Skeletal muscle satellite cell (primary cell): ENCODE results near the gene YIPF1.

Source experiments
- H3K27me3 ChIP-seq: 2 replicates; pipeline ENCODE4 v1.7.0; 2013; ENCODE audit warnings: low read length; ENCODE audit not compliant: control insufficient read depth, insufficient read depth
- H3K36me3 ChIP-seq: 2 replicates; pipeline ENCODE4 v1.7.0; 2013; ENCODE audit warnings: mild to moderate bottlenecking, control low read depth, low read length; ENCODE audit not compliant: insufficient read depth
- H3K4me1 ChIP-seq: 2 replicates; pipeline ENCODE4 v1.7.0; 2013; ENCODE audit warnings: low read length; ENCODE audit not compliant: control insufficient read depth, insufficient read depth
- H3K4me2 ChIP-seq: 2 replicates; pipeline ENCODE4 v1.7.0; 2013; ENCODE audit warnings: mild to moderate bottlenecking, low read length
- H3K4me3 ChIP-seq: 2 replicates; pipeline ENCODE4 v1.7.0; 2013; ENCODE audit warnings: low read length
- H3K9ac ChIP-seq: 2 replicates; pipeline ENCODE4 v1.7.0; 2013; ENCODE audit warnings: mild to moderate bottlenecking, low read depth, low read length, moderate library complexity
- H3K9me3 ChIP-seq: replicated peaks from 2 replicates; pipeline ENCODE4 v1.7.0; 2013; ENCODE audit warnings: mild to moderate bottlenecking, control low read depth, low read length

The YIPF1 gene

DNA sequence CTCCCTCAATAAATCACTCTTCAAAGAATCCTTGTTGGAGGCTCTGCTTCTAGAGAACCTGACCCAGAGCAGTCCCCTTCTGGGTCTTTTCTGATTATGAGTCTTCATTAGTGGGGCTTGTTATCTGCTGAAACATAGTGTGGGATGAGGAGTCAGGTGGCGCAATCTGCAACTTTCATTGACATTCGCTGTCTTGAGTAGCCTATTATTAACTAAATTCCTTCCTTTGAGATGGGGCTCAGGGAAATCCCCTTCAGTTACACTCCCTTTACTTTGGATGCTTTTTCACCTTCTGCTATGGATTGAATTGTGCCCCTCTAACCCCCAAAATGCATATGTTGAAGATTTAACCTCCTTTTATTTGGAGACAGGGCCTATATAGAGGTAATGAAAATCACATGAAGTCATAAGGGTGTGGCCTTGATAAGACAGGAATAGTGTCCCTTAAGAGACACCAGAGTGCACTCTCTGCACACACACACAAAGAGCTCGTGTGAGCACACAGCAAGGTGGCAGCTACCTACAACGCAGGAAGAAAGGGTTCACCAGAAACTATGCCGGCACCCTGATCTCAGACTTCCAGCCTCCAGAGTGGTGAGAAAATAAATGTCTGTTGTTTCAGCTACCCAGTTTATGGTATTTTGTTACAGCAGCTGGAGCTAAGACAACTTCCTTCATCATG is 23.9 kb upstream of the YIPF1 start:
- Histone ChIP-seq H3K4me3 (no peak overlapping the region), H3K27me3 (no peaks in the 10 kb centered on the region), H3K4me2 (no peak overlapping the region), H3K4me1 (no peaks in the 10 kb centered on the region), H3K9me3 (no peaks in the 10 kb centered on the region), H3K9ac (no peak overlapping the region), H3K36me3 (peaks cover 10% of the 10 kb centered on the region)

DNA sequence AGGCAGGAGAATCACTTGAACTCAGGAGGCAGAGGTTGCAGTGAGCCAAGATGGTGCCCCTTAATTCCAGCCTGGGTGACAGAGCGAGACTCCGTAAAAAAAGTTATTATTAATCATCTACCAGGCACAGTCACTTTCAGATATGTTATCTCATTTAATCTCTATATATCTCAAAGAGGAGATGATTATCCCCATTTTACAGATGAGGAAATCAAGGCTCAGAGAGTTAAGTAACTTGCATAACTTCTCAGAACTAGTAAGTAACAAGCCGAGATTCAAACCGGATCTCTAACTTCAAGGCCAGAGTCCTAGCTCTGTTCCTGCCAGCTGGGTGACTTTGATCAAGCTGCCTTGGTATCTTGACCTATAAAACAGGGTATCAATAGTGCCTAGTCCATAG is 21.8 kb upstream of the YIPF1 start:
- H3K4me3 ChIP-seq = no peak overlapping the region
- H3K4me1 ChIP-seq = no peaks in the 10 kb centered on the region
- H3K9me3 ChIP-seq = no peaks in the 10 kb centered on the region
- H3K9ac ChIP-seq = no peak overlapping the region
- H3K4me2 ChIP-seq = no peak overlapping the region
- no peaks in the 10 kb centered on the region for H3K27me3 ChIP-seq
- peaks cover 7% of the 10 kb centered on the region for H3K36me3 ChIP-seq

- Histone ChIP-seq H3K36me3 (peaks cover 7% of the 10 kb centered on the region), H3K27me3 (no peaks in the 10 kb centered on the region), H3K4me3 (no peak overlapping the region), H3K9me3 (no peaks in the 10 kb centered on the region), H3K4me1 (no peaks in the 10 kb centered on the region), H3K9ac (no peak overlapping the region), H3K4me2 (no peak overlapping the region)
Measured at GRCh38 chr1:53909946-53910345, 20.3 kb upstream of the YIPF1 start.

DNA sequence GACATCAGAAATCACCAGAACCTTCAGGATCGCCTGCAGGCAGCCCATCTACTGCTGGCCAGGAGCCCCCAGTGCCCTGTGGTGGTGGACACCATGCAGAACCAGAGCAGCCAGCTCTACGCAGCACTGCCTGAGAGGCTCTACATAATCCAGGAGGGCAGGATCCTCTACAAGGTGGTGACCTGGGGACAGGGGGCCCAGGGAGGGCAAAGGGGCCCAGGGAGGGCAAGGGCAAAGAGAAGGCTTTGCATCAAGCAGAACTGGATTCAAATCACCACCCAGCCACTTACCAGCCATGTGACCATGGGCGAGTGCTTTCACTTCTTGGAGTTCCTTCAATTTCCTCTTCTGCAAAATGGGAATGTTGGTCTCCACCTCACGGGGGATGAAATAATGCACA is 16.5 kb upstream of the YIPF1 start:
- Histone ChIP-seq H3K9me3 (no peaks in the 10 kb centered on the region), H3K9ac (no peak overlapping the region), H3K4me1 (no peaks in the 10 kb centered on the region), H3K4me2 (no peak overlapping the region), H3K27me3 (no peaks in the 10 kb centered on the region), H3K36me3 (no peaks in the 10 kb centered on the region), H3K4me3 (no peak overlapping the region)

- Histone ChIP-seq H3K36me3 (no peaks in the 10 kb centered on the region), H3K4me3 (no peak overlapping the region), H3K9ac (no peak overlapping the region), H3K4me2 (no peak overlapping the region), H3K9me3 (no peaks in the 10 kb centered on the region), H3K4me1 (no peaks in the 10 kb centered on the region), H3K27me3 (no peaks in the 10 kb centered on the region)
Measured at GRCh38 chr1:53905509-53905908, 15.9 kb upstream of the YIPF1 start.

DNA sequence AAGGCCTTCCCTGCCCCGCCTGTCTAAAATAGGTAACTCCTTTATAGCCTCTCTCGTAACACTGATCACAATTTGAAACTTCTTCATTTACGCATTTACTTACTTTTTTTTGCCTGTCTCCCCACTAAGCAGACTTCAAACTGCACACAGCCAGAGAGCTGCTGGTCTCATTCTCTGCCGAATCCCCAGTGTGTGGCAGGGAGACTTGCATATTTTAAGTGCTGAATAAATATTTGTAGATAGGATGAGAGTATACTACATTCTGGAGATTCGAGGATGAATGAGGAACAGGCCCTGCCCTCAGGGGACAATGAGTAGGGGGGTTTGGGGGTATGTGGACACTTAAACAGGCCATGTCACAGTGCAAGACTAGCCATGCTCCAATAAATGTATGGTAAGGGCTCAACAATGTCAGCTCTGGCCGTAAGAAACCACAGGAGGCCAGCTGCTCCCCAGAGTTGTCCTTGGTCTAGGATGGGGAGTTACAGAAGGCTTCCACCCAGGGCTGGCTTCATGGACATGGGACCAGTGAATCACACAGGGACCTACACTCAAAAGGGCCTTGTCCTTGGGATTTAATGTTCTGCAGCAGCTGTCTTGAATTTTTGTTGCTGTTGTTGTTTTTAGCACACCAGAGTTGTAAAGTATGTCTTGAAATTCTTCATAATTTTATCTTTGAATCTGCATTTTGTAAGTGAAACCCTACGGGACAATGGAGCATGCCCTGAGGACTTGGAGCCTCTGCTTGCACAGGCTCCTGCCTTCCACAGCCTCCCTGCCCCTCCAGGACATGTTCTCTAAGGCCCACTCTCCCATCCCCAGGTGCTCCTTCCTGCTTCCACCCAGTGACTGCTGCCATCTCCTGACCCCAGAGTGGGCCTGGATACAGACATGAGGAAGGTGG is 12.9 kb upstream of the YIPF1 start:
- Histone ChIP-seq H3K9me3 (no peaks in the 10 kb centered on the region), H3K4me1 (no peaks in the 10 kb centered on the region), H3K36me3 (no peaks in the 10 kb centered on the region), H3K4me2 (no peak overlapping the region), H3K4me3 (no peak overlapping the region), H3K9ac (no peak overlapping the region), H3K27me3 (no peaks in the 10 kb centered on the region)

GRCh38 chr1:53899708-53900107 is 10.1 kb upstream of the YIPF1 start:
- Histone ChIP-seq H3K36me3 (no peaks in the 10 kb centered on the region), H3K4me3 (no peak overlapping the region), H3K4me2 (no peak overlapping the region), H3K9me3 (no peaks in the 10 kb centered on the region), H3K27me3 (no peaks in the 10 kb centered on the region), H3K4me1 (peaks cover 10% of the 10 kb centered on the region), H3K9ac (no peak overlapping the region)

- Histone ChIP-seq H3K36me3 (no peaks in the 10 kb centered on the region), H3K4me2 (no peak overlapping the region), H3K4me1 (peaks cover 10% of the 10 kb centered on the region), H3K4me3 (no peak overlapping the region), H3K9ac (no peak overlapping the region), H3K27me3 (no peaks in the 10 kb centered on the region), H3K9me3 (no peaks in the 10 kb centered on the region)
Measured at GRCh38 chr1:53899206-53899628, 9.6 kb upstream of the YIPF1 start.

DNA sequence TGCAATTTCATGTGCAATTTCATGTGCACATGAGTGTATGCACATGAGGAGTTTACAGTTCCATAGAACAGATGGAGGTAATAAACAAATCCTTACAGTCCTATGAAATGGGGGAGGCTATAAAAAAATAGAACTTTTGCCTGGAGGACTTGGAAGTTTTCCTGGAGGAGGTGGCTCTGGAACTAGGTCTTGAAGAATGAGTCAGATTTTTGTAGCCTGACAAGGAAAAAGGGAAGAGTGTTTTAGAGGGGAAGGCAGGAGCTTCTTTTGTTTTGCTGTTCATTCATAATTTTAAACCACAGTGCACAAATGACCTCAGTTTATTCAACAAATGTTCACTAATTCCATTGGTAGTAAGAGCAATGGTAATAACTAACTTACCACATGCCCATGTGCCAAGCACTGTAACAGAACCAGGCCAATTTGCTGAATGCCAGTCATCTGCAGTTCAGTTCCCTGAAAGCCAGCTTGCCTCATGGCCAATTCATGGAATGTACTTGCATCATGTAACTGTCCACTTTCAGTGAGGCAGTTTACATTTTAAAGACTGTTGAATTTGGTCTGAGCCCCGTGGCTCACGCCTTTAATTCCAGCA is 7.1 kb upstream of the YIPF1 start:
- H3K4me1 ChIP-seq = peaks cover 10% of the 10 kb centered on the region
- H3K4me2 ChIP-seq = peak overlapping the region; percentile 10
- no peak overlapping the region for H3K9ac ChIP-seq
- H3K9me3 ChIP-seq = no peaks in the 10 kb centered on the region
- H3K4me3 ChIP-seq = no peak overlapping the region
- no peaks in the 10 kb centered on the region for H3K27me3 ChIP-seq
- no peaks in the 10 kb centered on the region for H3K36me3 ChIP-seq

GRCh38 chr1:53895421-53895820 is 5.8 kb upstream of the YIPF1 start:
- no peaks in the 10 kb centered on the region for H3K9me3 ChIP-seq
- H3K4me1 ChIP-seq = peaks cover 12% of the 10 kb centered on the region
- no peaks in the 10 kb centered on the region for H3K27me3 ChIP-seq
- no peak overlapping the region for H3K4me2 ChIP-seq
- no peak overlapping the region for H3K9ac ChIP-seq
- no peak overlapping the region for H3K4me3 ChIP-seq
- no peaks in the 10 kb centered on the region for H3K36me3 ChIP-seq

DNA sequence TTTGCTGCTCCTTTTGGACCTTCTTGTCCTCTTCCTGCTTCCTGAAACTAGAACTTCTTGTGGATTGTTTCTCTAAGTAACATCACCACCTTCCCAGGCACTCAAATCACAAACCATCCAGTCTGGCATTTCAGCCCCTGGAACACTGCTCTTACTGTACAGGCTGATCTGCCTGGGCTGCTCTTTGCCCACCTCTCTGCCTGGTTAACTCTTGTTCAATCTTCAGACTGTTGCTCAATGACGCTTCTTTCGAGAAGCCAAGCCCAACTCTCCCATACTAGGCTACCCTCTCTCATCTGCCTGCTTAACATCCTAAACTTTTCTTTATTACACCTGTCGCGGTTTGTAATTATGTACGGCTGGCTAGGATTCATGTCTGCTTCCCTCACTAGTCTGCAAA is 5.0 kb upstream of the YIPF1 start:
- Histone ChIP-seq H3K9ac (no peak overlapping the region), H3K27me3 (no peaks in the 10 kb centered on the region), H3K9me3 (no peaks in the 10 kb centered on the region), H3K4me2 (no peak overlapping the region), H3K36me3 (no peaks in the 10 kb centered on the region), H3K4me1 (peaks cover 15% of the 10 kb centered on the region), H3K4me3 (no peak overlapping the region)
